ENCODE data around the gene CTNNA2. TPM values are rescaled to one million over a fixed set of nuclear protein-coding genes. Genes with fewer than 3 reads are reported as not detected.

CTNNA2 gene
- total and polyA plus RNA-seq, 9 donors: 0.32 to 1.4 (median 0.37) TPM; not detected in 3

DNA sequence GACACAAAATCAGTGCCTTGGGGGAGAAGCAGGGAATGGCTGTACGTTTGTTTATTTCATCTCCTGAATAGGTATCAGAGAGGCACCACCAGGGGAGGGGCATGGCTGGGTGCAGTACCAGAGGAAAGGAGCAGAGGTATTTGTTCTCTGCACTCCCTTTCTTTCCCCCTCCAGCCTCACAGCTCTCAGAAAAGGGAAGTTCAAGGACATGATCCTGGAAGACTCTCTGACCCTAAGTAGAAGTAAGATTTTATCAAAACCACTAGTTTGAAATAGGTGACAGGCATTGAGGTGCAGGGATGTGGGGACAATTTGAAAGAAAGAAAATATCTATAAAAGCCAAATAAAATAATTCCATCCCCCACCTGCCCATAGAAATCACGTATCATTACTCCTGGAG lies 655.2 kb downstream of the CTNNA2 start:
- intact Hi-C loops (cut with DNase I): no loop called here
- Histone ChIP-seq H3K4me1 (ENCODE audit: insufficient read depth) (no peaks in the 10 kb centered on the region), H3K27me3 (no peaks in the 10 kb centered on the region), H3K27ac (no peak overlapping the region), H3K9me3 (no peaks in the 10 kb centered on the region), H3K4me3 (no peak overlapping the region), H3K36me3 (no peaks in the 10 kb centered on the region)
- TF ChIP-seq, protein P1, sequence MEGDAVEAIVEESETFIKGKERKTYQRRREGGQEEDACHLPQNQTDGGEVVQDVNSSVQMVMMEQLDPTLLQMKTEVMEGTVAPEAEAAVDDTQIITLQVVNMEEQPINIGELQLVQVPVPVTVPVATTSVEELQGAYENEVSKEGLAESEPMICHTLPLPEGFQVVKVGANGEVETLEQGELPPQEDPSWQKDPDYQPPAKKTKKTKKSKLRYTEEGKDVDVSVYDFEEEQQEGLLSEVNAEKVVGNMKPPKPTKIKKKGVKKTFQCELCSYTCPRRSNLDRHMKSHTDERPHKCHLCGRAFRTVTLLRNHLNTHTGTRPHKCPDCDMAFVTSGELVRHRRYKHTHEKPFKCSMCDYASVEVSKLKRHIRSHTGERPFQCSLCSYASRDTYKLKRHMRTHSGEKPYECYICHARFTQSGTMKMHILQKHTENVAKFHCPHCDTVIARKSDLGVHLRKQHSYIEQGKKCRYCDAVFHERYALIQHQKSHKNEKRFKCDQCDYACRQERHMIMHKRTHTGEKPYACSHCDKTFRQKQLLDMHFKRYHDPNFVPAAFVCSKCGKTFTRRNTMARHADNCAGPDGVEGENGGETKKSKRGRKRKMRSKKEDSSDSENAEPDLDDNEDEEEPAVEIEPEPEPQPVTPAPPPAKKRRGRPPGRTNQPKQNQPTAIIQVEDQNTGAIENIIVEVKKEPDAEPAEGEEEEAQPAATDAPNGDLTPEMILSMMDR (IDR thresholded peaks at IDR 0.05): no peak
- no peak for TF ChIP-seq POLR2A (IDR thresholded peaks at IDR 0.05)
- TF ChIP-seq EP300 (IDR thresholded peaks at IDR 0.05): no peak
- 12 to 34% (median 28%) methylated on average over 2 of the region's 2 CpGs for WGBS, 3 donors
- DNase-seq: no peak

DNA sequence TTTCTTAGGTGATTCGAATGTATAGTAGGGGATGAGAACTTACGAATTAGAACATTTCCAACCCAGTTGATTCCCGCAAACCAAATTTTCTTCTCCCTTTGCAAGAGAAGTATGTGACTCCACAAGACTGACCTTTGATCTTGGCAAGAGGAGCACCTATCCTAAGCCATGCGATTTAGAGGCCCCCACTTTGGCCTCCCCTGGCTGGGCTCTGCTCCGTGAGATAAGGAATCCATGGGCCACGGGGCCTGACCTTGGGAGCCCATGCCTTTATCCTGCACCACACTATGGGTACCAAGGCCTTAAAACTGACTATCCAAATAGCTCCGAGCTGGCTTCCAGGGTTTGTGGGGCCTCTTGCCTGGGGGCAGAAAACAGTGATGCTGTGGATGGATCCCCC lies 656.0 kb downstream of the CTNNA2 start:
- TF ChIP-seq POLR2A (IDR thresholded peaks at IDR 0.05): no peak
- TF ChIP-seq EP300 (IDR thresholded peaks at IDR 0.05): no peak
- no peak overlapping the region for H3K27ac ChIP-seq
- H3K36me3 ChIP-seq: no peaks in the 10 kb centered on the region
- H3K27me3 ChIP-seq: no peaks in the 10 kb centered on the region
- no peak for DNase-seq
- intact Hi-C loops (cut with DNase I): no loop called here
- no peak overlapping the region for H3K4me3 ChIP-seq
- no peaks in the 10 kb centered on the region for H3K4me1 ChIP-seq (ENCODE audit: insufficient read depth)
- WGBS, 3 donors: 92 to 94% (median 94%) methylated on average over 7 of the region's 7 CpGs
- H3K9me3 ChIP-seq: no peaks in the 10 kb centered on the region

DNA sequence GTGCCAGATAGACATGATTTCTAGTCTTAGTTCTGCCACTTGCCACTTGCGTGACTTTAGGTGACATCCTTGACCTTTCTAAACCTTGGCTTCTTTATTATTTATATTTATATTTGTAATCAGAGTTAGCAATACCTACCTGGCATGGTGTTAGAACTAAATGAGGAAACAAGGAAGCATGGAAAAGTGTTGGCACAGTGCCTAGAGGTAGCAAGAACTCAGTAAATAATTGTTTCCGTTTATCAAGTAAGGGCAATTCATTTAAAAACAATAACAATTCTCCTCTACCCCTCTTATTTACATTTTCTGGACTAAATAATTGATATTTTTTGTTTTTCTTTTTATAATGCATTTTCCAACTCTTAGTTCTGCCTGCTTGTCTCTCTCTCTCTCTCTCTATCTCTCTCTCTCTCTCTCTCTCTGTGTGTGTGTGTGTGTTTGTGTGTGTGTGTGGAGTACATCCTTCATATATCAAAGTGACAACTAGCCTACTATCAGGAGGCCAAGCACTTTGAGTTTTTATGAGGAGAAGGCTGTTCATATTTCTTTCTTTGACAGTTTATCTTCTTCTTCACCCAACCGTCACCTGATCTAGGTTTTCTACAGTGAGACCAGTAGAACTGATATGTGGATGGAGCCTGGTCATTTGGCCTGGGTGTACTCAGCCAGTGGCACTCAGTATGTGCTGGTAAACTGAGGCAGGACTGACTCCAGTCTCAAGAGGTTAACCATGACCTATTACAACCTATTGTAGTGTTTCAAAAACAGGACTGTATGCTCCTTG lies 657.2 kb downstream of the CTNNA2 start:
- WGBS, 3 donors: 47 to 53% (median 51%) methylated on average over 3 of the region's 3 CpGs
- TF ChIP-seq, protein P1 (IDR thresholded peaks at IDR 0.05): no peak
- TF ChIP-seq EP300 (IDR thresholded peaks at IDR 0.05) (no peak), POLR2A (IDR thresholded peaks at IDR 0.05) (no peak)
- Histone ChIP-seq H3K27ac (no peak overlapping the region), H3K9me3 (no peaks in the 10 kb centered on the region), H3K36me3 (no peaks in the 10 kb centered on the region), H3K27me3 (no peaks in the 10 kb centered on the region), H3K4me3 (no peak overlapping the region), H3K4me1 (ENCODE audit: insufficient read depth) (no peaks in the 10 kb centered on the region)
- intact Hi-C loops (cut with DNase I): no loop called here
- no peak for DNase-seq

DNA sequence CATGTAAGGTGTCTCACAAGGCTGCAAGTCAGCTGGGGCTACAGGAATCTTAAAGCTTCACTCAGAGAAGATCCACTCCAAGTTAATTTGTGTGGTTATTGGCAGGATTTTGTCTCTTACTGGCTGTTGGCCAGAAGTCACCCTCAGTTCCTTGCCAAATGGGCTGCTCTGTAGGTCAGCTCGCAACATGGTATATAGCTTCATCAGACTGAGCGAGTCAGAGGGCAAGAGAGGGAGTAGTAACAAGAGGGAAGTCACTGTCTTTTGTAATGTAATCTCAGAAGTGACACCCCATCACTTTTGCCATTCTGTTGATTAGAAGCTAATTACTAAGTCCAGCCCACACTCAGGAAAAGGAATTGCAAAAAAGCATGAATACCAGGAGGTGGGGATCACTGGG lies 672.2 kb downstream of the CTNNA2 start:
- no peaks in the 10 kb centered on the region for H3K27me3 ChIP-seq
- TF ChIP-seq, protein P1 (IDR thresholded peaks at IDR 0.05): no peak
- H3K27ac ChIP-seq: no peak overlapping the region
- no peak overlapping the region for H3K4me3 ChIP-seq
- no peaks in the 10 kb centered on the region for H3K9me3 ChIP-seq
- H3K36me3 ChIP-seq: no peaks in the 10 kb centered on the region
- intact Hi-C loops (cut with DNase I): no loop called here
- no peaks in the 10 kb centered on the region for H3K4me1 ChIP-seq (ENCODE audit: insufficient read depth)
- DNase-seq: no peak
- 47 to 64% (median 62%) methylated on average over 2 of the region's 2 CpGs for WGBS, 3 donors

DNA sequence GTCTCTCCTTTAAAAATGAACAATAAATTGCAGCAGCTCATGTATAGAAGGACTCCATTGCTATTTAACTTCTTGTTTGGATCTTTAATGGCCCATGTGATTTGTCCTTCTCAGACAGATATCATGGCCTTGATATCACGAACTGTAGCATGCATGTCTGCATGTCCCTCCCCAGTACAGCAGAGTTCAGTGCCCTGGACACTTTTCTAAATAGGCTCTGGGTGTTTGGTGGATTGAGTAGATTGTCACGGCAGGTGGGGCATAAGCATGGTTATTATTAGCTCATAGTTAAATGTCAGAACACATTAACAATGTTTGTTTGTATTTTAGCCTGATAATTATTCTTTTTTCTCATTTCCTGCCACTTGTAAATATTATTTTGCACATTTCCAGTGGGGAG lies 673.4 kb downstream of the CTNNA2 start:
- no peaks in the 10 kb centered on the region for H3K4me1 ChIP-seq (ENCODE audit: insufficient read depth)
- DNase-seq: no peak
- no peaks in the 10 kb centered on the region for H3K36me3 ChIP-seq
- TF ChIP-seq, protein P1 (IDR thresholded peaks at IDR 0.05): no peak
- TF ChIP-seq POLR2A (IDR thresholded peaks at IDR 0.05) (no peak), EP300 (IDR thresholded peaks at IDR 0.05) (no peak)
- H3K27ac ChIP-seq: no peak overlapping the region
- H3K4me3 ChIP-seq: no peak overlapping the region
- no peaks in the 10 kb centered on the region for H3K9me3 ChIP-seq
- no peaks in the 10 kb centered on the region for H3K27me3 ChIP-seq
- WGBS, 3 donors: 15 to 37% (median 15%) methylated on average over 2 of the region's 2 CpGs
- intact Hi-C loops (cut with DNase I): no loop called here
